HG03039 (cell line): Measurements from ENCODE around the gene RAD51B.

Experiments used
- ATAC-seq: cut with Tn5 transposase; IDR thresholded peaks from one replicate; pipeline ENCODE4 v1.9.1; 2021; ENCODE audit warnings: mild to moderate bottlenecking, moderate library complexity; ENCODE audit not compliant: unreplicated experiment

RAD51B gene

GRCh38 chr14:68394118-68394763, 574.7 kb downstream of the RAD51B start:
- ATAC-seq: no peak

- no peak for ATAC-seq
These were observed 575.2 kb downstream of the RAD51B start for GRCh38 chr14:68394764-68395143.

GRCh38 chr14:68395604-68396003, 576.0 kb downstream of the RAD51B start:
- ATAC-seq: no peak

GRCh38 chr14:68396461-68396860, 576.9 kb downstream of the RAD51B start:
- ATAC-seq: no peak

- ATAC-seq: no peak
These were observed 577.8 kb downstream of the RAD51B start for GRCh38 chr14:68397371-68397811.

GRCh38 chr14:68397822-68398221, 578.2 kb downstream of the RAD51B start:
- ATAC-seq: no peak

DNA sequence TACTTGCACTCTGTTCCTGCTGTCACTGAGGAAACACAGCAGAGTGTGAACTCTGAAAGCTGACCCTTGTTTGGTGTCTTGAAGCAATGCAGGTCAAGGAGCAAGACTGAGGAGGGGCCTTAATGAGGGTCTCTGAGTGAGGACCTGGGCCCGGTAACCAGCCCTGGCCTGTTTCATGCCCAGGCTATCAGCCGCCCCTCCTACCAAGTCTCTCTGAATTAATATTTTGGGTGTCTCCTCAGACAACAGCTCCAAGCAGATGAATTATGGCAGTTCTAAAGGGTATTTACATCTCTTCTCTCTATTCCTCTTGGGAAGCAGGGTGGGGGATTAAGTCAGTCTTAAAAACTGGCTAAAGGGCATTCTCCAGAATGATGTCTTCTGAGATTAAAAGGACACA, 578.8 kb downstream of the RAD51B start:
- no peak for ATAC-seq

DNA sequence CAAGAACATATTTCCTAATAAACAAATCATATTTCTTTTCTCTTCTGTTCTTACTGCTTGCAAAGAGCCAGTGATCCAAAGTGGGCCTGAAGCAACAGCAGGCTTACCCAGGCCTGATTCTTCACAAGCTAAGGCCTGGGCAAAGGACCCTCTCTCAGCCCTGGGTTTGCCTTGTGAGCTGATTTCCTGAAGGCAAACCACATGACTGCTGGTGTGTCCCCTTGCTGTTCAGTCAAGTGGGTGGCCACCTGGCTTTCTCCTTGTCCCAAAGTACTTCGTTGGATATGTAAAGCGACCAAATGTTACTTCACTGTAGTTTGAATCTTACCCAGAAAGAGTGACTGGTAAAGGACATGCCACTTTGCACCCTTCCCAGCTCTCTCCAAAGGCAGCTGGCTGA, 580.4 kb downstream of the RAD51B start:
- no peak for ATAC-seq

GRCh38 chr14:68401317-68401716, 581.7 kb downstream of the RAD51B start:
- ATAC-seq: no peak

DNA sequence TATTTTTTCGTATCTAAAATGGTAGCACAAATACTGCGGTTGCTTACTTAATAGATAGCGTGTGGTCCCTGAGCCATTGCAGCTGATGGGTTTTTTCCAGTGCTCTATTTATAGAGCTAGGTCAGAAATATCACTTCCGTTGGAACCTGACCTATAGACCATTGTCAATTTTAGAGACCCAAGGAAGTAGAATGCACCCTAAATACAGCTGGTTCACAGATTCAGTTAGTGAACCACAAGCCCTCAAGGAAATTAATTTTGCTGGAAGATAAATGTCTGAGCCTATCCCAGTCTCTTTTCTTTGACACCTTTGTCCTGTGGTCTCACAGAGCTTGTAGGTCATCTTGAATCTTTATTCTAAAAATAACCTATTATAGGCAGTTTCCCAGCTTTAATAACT, 582.3 kb downstream of the RAD51B start:
- ATAC-seq: peak; percentile 63

DNA sequence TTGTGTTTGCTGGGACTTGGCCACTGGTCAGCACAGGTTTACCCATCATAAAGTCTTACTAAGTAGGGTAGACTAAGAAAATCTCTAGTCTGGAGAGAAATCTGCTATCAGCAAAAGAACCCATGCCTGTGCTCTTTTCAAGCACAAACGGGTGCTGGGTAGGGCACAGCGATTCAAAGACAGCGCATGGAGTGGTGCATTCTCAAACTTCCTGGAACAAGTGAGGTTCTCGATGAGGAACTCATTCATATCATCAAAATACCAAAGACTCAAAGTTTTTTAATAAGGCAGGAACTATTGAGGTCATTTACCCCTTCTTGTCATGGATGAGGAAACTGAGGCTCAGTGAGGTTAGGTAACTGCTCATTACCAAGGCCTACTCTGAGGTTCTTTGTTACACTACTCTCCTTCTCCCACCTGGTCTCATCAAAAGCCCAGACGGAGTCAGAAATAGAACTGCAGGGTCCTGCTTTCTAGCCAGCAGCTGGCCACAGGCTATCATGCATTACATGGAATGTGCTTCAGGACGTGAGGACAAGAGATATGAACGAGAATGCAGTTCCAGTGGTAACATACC, 583.0 kb downstream of the RAD51B start:
- no peak for ATAC-seq

DNA sequence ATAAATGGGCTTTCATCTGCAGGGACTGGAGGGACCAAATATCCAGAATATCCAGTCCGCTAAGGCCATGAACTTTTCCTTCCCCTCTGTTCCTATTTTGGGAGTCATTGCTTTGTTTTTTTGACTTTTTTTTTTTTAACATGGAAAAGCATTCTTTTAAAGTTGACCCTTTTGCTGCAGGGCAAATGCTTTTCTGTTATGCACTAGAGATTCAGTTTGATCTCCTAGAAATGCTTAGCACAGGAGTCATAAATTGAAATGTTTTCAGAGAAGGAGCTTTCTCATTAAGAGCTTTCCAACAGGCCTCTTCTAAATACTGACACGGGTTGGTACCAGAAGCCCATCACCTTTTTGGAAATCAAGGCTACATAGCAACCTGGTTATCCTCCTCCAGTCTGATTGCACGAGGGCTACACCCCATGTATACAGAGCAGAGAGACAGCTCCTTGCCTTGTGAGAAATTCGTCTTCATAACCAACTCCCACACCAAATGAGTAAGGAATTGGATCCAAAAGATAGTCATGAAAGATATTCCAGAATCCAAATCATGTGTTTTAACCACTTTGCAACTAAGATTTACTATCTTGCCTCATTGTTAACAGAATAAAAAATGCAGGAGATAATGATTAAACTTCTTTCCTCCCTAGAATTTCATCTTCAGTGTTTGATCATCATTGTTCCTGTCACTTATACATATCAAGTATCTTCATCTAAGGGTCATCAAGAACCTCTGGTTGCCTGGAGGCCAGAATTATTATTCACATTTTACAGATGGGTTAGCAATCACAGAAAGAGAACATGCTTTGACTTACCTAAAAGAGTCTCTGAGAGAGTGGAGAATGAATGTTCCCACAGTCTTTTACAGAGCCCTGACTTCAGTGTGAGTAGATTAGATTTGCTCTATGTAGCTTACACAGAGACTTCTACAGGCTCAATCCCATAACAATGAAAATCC, 583.9 kb downstream of the RAD51B start:
- no peak for ATAC-seq

DNA sequence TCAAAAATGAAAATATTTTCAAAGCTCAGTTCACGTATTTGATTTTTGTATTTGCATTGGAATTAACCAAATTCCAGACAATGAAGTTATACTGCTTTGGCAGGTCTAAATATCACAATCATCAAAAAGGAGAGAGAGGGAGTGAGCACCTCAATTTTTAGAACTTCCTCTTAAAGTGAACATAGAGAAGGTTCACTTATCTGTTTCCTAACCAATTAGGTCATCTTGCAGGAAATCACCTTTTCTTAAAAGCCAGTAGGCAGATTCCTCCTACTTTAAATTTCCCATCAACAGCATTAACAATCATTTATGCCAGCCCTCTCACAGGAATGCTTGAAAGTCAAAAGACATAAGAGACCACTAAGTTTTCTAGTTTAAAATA, 584.6 kb downstream of the RAD51B start:
- no peak for ATAC-seq

GRCh38 chr14:68404652-68405183, 585.1 kb downstream of the RAD51B start:
- ATAC-seq: no peak

DNA sequence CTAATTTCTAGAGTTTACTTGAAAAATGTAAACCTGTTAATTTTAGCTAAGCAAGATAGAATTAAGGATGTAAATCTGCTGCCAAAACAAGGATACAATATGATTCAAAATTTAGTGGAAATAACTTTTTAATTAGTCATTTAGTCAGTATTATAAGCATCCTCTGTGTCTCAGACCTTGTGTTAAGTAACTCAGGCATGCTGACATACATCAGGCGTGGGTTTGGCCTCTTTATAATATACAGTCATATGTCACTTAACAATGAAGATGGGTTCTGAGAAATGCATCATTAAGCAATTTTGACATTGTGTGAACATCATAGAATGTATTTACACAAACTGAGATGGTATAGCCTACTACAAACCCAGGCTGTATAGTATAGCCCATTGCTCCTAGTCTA, 586.4 kb downstream of the RAD51B start:
- no peak for ATAC-seq

DNA sequence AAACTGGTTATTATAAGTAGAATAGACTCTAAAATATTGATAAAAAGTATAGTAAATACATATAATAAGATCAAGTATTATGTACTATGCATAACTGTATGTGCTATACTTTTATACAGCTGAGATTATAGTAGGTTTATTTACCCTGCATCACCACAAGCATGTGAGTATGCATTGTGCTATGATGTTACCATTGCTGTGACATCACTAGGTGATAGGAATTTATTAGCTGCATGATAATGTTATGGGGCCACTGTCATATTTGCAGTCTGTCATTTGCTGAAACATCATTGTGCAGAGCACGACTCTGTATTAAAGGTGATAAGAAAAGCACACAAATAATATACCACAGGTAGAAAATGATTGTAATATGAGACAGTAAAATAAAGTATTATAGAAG, 587.7 kb downstream of the RAD51B start:
- ATAC-seq: no peak

- no peak for ATAC-seq
These were observed 588.2 kb downstream of the RAD51B start for GRCh38 chr14:68407825-68408224.

- no peak for ATAC-seq
These were observed 589.1 kb downstream of the RAD51B start for GRCh38 chr14:68408680-68409079.

DNA sequence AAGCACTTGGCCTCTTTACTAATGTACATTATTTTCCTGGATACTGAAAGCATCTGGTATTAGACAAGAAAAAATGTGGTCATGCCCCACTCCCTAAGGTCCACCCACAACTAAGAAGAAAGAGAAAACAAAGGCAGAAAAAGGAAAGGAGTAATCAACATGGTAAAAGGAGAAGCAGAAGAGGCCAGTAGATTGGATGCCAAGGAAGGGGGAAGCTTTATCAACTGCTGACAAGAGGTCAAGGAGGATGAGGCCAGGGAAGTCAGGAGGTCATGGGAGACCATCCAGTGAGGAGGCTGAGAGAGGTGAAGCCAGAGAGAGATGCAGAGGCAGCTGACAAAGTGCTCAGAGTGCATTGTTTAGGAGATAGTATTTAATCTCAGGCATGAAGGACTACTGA, 589.8 kb downstream of the RAD51B start:
- ATAC-seq: no peak

DNA sequence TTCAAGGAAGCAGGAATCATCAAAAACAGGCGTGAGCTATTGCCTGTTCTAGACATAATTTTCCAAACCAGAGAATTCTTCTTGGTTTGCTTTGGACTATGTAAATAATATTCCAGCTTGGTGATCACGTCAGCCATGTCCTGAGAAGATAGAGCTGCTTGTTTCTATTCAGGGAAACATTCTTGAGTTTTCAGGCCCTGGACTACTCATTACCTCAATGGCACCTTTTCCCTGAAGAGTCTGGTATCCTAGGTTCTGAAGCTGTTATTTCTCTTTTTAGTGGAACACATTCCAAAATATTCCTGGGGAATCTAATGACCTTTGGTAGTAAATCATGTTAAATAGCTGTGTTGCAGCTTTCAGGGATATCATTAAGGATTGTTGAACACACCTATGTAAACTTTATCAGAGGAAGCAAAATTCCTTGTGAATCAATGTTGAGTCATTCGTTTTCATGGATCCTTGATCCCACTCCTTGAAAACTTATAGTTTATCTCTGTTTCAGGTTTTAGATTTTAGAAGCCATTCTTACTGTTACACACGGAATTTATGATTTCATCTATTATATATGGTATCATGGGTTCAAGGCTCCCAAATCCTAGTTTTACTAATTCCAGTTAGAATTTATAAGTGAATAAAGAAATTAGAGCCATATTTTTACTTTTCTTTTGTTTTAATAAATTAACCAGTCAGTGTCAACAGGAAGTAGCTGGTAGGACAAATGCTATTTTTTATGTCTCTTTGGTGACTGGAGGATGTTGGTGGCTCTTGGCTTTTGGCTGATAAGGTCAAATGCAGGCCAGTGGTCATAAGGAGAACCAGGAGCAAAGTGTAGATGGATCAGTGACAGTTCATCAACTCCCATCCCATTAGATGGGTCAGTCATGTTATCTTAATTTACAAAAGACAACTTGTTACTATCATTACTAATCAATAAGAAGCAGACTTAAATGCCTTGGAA, 593.2 kb downstream of the RAD51B start:
- no peak for ATAC-seq
